Lung (tissue), 16 donors: ENCODE results near the gene C20orf141. TPM values are rescaled to one million over a fixed set of nuclear protein-coding genes. Genes with fewer than 3 reads are reported as not detected.
"Not testable (repeated sequence)": the region's sequence is repeated elsewhere in the genome, so short reads cannot be mapped to it uniquely, and the experiment has no call there.

Source experiments
- ATAC-seq: fragments of 200-7000 bp; cut with Tn5 transposase; one replicate; pipeline ENCODE4 v1.9.1; 2020; ENCODE audit warnings: moderate number of reproducible peaks; ENCODE audit not compliant: insufficient read depth, low FRiP score
- DNase-seq, 3 donors: peaks; one replicate each; pipeline ENCODE4 v3.0.0-alpha.2; 2013 to 2017
- H3K27ac ChIP-seq, 2 donors: one replicate each; pipeline ENCODE4 v1.5.1; 2013; ENCODE audit warnings: mild to moderate bottlenecking in 2 of 2, moderate library complexity in 2 of 2, control low read depth in 1 of 2, inconsistent platforms in 1 of 2, low read depth in 1 of 2, low read length in 1 of 2
- H3K27me3 ChIP-seq, 3 donors: one replicate each; pipeline ENCODE4 v1.5.1; 2013; ENCODE audit warnings: low read length in 2 of 3; ENCODE audit not compliant: control insufficient read depth in 3 of 3, insufficient read depth in 3 of 3
- H3K36me3 ChIP-seq, 4 donors: one replicate each; pipeline ENCODE4 v1.5.1; 2013; ENCODE audit warnings: low read length in 4 of 4, mild to moderate bottlenecking in 1 of 4, moderate library complexity in 1 of 4; ENCODE audit not compliant: control insufficient read depth in 4 of 4, insufficient read depth in 4 of 4
- H3K4me1 ChIP-seq, 5 donors: one replicate each; pipeline ENCODE4 v1.5.1; 2013; ENCODE audit warnings: low read length in 5 of 5, mild to moderate bottlenecking in 2 of 5, moderate library complexity in 1 of 5; ENCODE audit not compliant: control insufficient read depth in 5 of 5, insufficient read depth in 5 of 5
- H3K4me3 ChIP-seq: one replicate; pipeline ENCODE4 v1.5.1; 2013; ENCODE audit warnings: mild to moderate bottlenecking, control low read depth, moderate library complexity
- H3K9ac ChIP-seq, 2 donors: one replicate each; pipeline ENCODE4 v1.5.1; 2013; ENCODE audit warnings: low read length in 2 of 2, control low read depth in 1 of 2; ENCODE audit not compliant: insufficient read depth in 1 of 2
- H3K9me3 ChIP-seq, 4 donors: one replicate each; pipeline ENCODE4 v1.5.1; 2013; ENCODE audit warnings: low read length in 3 of 4, mild to moderate bottlenecking in 1 of 4, moderate library complexity in 1 of 4; ENCODE audit not compliant: control insufficient read depth in 4 of 4, insufficient read depth in 3 of 4
- WGBS, 2 donors: extraction: QIAGEN DNeasy Blood & Tissue Kit; methylation state at CpG; one replicate each; pipeline ENCODE4 v1.1.7; 2013; 5-methylcytosine and 5-hydroxymethylcytosine counted together
- long read RNA-seq, 5 donors: transcript quantifications; one replicate each; lab custom pipeline, GENCODE V29; 2026
- polyA plus RNA-seq, 2 donors: library from polyadenylated mRNA; stranded (reverse); fragments of 200-250 nt; gene quantifications; one replicate each; pipeline ENCODE4 v1.2.1, GENCODE V29; 2013
- total RNA-seq, 2 donors: library from RNA; depleted of rRNA in 1 of 2; stranded (reverse); fragments of >200 nt in 1 of 2; gene quantifications; one replicate each; pipeline ENCODE4 v1.2.1, GENCODE V29; 2014 to 2021
- TF ChIP-seq, protein P1 (sequence below): IDR thresholded peaks from 2 replicates; pipeline ENCODE4 v1.5.1; 2012; ENCODE audit warnings: mild to moderate bottlenecking; ENCODE audit errors: control extremely low read depth, extremely low read depth
- donor health status: control.
- donor health status: control.
- donor health status: Bipolar disorder and iron deficiency.
- donor health status: healthy.
- donor health status: DM: yes; HTN: yes; CAD: no.

Gene C20orf141
- total RNA-seq (not detected), polyA plus RNA-seq (not detected)
- long read RNA-seq, donor 1: 0 reads
- long read RNA-seq, donor 2: 0 reads
- long read RNA-seq, donor 3: 0 reads
- long read RNA-seq, donor 4: 0 reads
- long read RNA-seq, donor 5: 0 reads

- Histone ChIP-seq H3K9ac (no peak within 1 kb of the TSS), H3K27me3 (peaks cover 0 to 2% (median 0%) of the 10 kb centered on the region in 3 donors), H3K27ac (no peak within 1 kb of the TSS), H3K4me1 (peaks cover 0 to 5% (median 0%) of the 10 kb centered on the region in 5 donors), H3K9me3 (peaks cover 0 to 2% (median under 1%) of the 10 kb centered on the region in 4 donors), H3K4me3 (no peak within 1 kb of the TSS), H3K36me3 (no peaks in the 10 kb centered on the region)
- DNase-seq (peak; percentile 33 to 44 (median 37)), ATAC-seq (no peak)
- 37% methylated on average over 3 to 5 of the region's 5 CpGs for WGBS, 2 donors
- TF ChIP-seq, protein P1, sequence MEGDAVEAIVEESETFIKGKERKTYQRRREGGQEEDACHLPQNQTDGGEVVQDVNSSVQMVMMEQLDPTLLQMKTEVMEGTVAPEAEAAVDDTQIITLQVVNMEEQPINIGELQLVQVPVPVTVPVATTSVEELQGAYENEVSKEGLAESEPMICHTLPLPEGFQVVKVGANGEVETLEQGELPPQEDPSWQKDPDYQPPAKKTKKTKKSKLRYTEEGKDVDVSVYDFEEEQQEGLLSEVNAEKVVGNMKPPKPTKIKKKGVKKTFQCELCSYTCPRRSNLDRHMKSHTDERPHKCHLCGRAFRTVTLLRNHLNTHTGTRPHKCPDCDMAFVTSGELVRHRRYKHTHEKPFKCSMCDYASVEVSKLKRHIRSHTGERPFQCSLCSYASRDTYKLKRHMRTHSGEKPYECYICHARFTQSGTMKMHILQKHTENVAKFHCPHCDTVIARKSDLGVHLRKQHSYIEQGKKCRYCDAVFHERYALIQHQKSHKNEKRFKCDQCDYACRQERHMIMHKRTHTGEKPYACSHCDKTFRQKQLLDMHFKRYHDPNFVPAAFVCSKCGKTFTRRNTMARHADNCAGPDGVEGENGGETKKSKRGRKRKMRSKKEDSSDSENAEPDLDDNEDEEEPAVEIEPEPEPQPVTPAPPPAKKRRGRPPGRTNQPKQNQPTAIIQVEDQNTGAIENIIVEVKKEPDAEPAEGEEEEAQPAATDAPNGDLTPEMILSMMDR: no peak
These were observed at the start of gene C20orf141 for GRCh38 chr20:2814587-2815051. Gene C20orf141, plus strand, starts transcription at chr20:2814987. Its CDS starts 198 bp downstream, at chr20:2815185.

- DNase-seq: peak; percentile 28 to 71 (median 64)
- Histone ChIP-seq H3K36me3 (no peaks in the 10 kb centered on the region), H3K9me3 (no peaks in the 10 kb centered on the region), H3K9ac (no peak overlapping the region), H3K27ac (peak overlapping the region in 1 of 2 donors; percentile 72), H3K27me3 (peaks cover 0 to 3% (median 0%) of the 10 kb centered on the region in 3 donors), H3K4me1 (peaks cover 0 to 13% (median 0%) of the 10 kb centered on the region in 5 donors), H3K4me3 (no peak overlapping the region)
- 50 to 76% methylated on average over 15 of the region's 15 CpGs for WGBS, 2 donors
- ATAC-seq: peak; percentile 90
- TF ChIP-seq, protein P1: no peak
These were observed 46.8 kb upstream of the C20orf141 start for GRCh38 chr20:2767768-2768631.

- H3K9ac ChIP-seq: no peak overlapping the region
- DNase-seq: no peak
- no peak overlapping the region for H3K4me3 ChIP-seq
- 52 to 61% methylated on average over 5 of the region's 5 CpGs for WGBS, 2 donors
- peaks cover 0 to 13% (median 0%) of the 10 kb centered on the region in 5 donors for H3K4me1 ChIP-seq
- peaks cover 0 to 3% (median 0%) of the 10 kb centered on the region in 3 donors for H3K27me3 ChIP-seq
- H3K9me3 ChIP-seq: no peaks in the 10 kb centered on the region
- TF ChIP-seq, protein P1: no peak
- no peaks in the 10 kb centered on the region for H3K36me3 ChIP-seq
- ATAC-seq: no peak
- H3K27ac ChIP-seq: no peak overlapping the region
These were observed 46.2 kb upstream of the C20orf141 start for GRCh38 chr20:2768632-2769015.

DNA sequence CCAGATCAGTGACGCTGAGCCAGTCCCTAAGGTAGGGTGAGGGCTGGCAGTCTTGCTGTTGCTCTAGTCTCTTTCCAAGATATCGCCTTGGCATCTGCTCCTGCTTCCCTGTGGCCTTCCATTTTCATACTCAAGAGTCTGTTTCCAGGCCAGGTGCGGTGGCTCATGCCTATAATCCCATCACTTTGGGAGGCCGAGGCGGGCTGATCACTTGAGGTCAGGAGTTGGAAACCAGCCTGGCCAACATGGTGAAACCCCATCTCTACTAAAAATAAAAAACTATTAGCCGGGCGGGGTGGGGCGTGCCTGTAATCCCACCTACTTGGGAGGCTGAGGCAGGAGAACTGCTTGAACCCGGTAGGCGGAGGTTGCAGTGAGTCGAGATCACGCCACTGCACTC is 44.7 kb upstream of the C20orf141 start:
- H3K9me3 ChIP-seq, H3K27ac ChIP-seq, H3K27me3 ChIP-seq, H3K36me3 ChIP-seq, ATAC-seq, H3K4me3 ChIP-seq, H3K9ac ChIP-seq, DNase-seq: not testable (repeated sequence)
- 94 to 96% methylated on average over 12 of the region's 12 CpGs for WGBS, 2 donors
- peaks cover 0 to 13% (median 0%) of the 10 kb centered on the region in 5 donors for H3K4me1 ChIP-seq
